GM18858 (cell line): ENCODE data around the gene KRT36.

Experiments
- ATAC-seq: cut with Tn5 transposase; IDR thresholded peaks from one replicate; pipeline ENCODE4 v1.9.1; 2021; ENCODE audit not compliant: unreplicated experiment

Gene KRT36

DNA sequence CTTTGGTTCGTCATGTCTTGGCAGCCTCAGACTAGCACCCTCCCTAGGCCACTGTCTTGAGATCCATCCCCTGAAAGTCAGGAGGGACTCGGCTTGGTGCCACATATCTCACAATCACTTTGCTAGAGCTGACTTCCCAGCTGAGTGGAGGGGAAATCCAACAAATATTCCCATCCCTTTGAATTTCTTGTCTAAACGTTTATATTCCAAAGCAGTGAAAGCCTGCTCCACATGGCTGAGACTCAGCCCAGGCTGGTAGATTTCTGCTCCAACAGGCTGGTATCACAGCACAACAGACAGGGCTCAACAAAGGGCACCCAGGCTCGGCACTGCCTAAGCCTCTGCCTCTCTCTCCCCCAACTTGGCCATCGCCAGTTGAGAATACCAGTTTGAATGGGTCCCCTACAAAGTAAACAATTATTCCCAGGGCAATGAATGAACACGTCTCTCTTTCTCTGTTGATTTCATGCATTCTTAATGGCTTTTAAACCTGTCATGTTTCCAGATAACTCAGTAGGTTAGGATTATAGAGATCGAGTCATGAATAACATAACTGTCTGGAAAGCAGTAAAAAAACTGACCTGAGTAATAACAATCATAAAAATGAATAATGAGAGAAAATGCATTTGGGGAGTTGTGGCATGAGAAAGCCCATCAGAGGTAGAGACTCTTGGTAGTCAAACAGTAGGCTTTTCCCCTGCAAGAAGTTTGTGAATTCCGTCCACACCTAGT is 14.7 kb upstream of the KRT36 start:
- no peak for ATAC-seq

DNA sequence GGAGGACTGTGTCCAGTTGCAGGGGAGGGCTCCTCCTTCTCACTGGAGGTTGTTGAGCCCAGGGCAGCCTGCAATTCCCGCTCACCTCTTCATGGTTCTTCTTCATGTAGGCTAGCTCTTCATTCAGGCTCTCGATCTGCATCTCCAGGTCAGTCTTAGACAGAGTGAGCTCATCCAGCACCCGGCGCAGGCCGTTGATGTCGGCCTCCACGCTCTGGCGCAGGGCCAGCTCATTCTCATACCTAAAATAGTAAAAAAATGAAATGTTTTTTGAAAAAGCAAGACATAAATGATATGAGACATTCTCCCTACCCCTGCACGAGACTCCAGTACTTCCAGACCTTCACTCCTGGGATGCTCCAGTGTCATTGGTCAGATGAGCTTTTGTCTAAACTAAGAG is 13.5 kb upstream of the KRT36 start:
- ATAC-seq, result no peak

DNA sequence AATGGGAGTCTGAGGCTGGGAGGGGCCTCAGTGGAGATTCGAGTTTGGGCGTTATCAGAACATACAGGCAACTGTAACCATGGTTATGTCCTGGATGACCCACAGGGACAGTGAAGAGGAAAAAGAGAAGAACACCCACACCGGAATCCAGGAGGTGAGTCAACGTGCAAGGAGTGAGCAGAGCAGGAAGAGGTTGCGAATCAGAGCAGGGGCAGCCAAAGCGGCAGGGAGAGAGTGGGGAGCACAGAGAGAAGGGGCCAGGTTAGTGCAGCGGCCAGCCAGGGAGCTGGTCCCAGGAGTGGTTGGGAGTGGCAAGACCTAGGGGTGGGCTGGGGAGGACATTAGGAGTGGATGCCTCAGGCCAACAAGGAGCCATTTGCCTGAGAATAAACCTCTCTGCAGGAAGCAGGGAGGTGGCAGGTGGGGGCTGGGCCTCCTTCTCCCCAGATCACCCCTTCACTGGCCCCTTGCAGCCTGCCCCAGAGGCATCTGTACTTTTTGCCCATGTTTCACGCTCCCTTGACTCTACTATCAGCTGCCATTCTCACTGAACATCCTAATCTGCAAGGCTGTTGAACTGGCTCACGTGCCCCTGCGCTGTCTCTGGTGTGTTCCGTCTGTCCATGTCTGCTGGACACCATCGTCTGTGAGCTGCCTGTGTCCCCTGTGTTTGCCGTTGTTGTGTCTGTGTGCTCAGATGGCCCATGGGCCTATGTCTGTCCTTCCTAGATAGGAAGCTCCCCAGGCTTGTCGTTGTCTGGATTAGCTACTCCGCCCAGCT is 10.6 kb upstream of the KRT36 start:
- no peak for ATAC-seq

DNA sequence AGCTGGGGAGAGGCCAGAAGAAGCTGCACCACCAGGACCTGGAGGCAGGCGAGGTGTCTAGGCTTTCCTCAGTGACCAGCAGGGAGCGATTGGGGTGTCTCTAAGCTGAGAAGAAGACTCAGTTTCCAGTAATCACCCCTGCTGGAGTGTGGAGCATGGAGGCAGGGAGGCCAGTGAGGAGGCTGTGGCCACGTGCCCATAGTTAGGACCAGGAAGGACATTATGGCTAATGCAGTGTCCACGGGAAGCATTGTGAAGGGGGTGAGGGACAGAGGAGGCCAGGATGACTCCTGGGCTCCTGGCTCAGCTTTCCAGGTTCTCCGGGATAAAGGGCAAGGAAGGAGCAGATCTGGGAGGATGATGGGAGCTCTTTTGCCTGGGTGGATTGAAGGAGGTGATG is 10.0 kb upstream of the KRT36 start:
- no peak for ATAC-seq

DNA sequence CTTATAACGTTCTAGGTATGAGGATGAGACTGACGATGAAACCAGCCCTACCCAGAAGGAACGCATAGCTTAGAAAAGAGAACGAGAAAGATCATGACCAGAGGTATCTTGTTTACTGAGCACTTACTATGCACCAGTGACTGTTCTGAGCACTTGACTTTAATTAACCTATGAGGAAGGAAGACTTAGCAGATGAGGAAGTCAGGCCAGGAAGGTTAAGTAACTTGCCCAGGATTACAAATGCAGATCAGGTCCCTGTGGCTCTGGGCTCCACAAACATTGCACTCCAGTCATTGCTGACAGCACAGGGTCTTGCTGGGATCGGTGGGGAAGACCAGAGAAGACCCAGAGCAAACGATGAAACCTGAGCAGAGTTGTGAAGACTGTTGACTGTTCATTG is 8.6 kb upstream of the KRT36 start:
- ATAC-seq, result no peak

DNA sequence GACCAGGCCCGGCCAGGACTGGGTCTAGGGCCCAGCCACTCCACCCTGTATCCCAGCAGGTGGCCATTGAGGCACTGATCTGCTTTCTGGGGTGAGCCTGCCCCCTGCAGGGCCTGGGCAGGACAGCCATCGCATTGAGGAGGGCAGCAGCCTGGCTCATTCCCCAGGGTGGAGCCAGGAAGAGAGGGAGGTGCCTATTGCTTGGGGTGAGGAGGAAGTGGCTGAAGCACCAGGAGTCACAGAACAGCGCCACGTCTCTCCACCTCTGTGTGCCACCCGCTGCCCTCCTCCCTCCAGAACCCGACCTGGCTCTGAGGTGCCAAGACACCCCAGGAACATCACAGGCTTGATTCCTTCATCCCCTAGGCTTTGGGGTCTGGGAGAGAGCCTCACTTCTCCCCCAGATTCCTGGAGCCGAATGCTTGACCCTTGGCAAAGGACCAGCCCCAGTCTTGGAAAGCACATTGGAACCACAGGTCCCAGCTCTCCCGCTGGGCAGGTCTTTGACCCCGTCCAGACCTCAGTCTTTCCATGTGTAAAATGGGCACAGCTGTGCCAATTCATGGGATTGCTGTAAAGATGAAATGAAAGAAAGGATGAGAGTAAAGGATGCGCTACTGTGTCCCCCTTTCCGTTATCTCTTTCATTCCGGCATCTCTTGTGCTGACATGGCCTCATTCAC is 7.2 kb upstream of the KRT36 start:
- no peak for ATAC-seq

DNA sequence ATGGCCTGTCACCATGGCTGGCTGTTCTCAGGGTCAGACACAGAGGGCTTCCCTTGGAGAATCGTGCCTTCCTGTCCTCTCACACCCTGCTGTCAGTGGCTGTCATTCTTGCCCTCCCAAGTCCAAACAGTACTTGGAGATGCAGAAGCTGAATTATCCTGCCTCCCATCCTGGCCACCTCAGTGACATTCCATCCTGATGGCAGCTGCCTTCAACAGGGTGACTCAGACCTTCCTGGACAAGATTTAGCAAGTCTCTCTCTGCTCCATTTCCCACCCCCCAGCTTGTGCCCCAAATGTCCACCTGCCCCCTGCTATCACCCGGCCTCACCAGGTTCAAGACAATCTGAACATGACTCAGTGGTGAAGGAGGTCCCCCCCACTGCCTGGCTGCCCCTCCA is 4.8 kb upstream of the KRT36 start:
- ATAC-seq, result no peak

DNA sequence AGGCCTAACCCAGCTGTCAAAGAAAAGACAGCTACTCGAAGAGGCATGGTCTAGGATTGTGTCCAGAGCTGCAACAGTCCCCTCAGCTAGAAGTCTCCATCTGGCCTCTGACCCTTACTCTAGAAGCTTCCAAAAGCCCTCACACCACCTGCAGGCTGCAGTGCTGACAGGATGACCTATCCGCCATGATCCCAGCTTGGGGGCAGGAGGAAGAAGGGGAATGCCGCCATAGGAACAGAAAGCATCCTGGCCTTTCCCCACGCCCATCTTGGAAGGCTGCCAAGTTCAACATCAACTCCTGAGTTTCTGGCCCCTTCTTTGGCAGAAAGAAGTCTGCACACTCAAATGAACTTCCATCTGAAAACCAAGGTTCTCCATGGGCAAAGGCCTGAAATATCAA is 3.1 kb upstream of the KRT36 start:
- no peak for ATAC-seq

DNA sequence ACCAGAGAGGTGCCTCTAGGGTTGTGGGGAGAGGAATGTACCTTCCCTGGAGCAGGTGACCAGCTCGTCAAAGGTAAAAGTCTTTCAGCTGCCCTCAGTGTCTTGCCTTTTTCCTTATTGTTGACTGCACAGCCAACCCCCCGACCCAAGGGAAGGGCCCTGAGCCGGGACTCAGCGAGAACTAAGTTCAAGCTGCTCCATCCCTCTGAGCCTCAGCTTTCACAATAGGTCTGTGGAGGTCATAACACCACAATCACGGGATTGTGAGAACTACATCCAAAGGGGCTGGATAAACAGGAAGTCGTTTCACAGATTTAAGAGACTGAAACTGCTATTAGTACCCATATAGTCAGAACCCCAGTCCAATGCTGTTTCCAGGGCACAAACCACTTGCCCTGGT is 2.6 kb upstream of the KRT36 start:
- ATAC-seq, result no peak

DNA sequence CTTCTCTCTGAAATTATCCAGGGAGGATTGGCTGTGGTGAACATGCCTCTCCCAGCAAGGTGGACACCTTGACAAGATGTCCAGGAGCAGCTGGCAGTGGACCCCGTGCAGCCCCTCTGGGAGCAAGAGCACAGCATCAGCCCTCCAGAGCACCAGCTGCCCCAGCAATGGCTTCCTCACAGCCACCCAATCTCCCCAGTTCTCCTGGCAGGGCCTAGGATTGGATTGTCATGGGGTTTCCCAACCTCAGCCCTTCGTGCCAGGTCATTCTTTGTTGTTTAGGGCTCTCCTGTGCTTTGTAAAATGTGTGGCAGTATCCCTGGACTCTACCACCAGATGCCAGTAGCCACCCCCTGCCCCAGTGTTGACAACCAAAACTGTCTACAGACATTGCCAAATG is 1.8 kb upstream of the KRT36 start:
- ATAC-seq, result no peak

DNA sequence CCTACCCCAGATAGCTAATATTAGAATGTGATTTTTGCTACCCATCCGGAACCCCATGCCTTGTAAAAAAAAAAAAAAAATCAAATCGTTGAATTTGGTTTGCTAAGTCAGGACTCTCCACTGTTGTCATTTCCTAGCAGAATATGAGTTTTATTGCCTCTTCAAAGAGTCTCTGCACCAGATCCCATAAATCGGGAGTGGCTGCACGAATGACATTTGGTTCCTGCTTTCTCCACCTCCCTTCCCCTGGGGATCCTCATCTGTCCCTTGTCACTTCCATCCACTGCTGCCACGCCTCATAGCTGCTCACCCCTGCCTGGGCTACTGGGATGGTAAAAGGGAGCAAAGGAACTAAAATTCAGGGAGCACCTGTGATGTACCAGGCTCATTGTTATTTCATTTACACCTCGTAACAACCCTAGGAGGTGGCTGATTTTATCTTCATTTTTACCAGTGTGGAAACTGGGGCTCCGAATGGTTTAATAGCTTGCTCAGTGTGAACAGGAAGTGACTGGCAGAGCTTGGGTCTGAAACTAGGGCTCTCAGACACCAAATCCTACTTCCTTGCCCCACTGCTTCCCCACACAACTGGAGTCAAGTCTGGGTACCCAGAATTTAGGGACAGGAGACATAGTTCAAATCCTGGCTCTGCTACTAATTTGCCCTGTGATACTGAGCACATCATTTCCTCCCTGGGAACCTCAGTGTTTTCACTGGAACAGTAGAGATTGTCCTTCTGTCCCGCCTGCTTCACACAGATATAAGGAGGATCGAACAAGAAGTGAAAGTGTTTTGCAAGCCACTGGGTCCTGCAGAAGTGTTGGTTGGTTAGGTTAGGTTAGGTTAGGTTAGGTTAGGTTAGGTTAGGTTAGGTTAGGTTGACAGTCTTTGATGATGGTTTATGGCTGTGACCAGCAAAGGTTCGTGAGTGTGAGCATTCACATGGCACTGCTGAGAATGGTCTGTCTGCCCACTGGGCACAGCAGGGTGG is 585 bp upstream of the KRT36 start:
- no peak for ATAC-seq

DNA sequence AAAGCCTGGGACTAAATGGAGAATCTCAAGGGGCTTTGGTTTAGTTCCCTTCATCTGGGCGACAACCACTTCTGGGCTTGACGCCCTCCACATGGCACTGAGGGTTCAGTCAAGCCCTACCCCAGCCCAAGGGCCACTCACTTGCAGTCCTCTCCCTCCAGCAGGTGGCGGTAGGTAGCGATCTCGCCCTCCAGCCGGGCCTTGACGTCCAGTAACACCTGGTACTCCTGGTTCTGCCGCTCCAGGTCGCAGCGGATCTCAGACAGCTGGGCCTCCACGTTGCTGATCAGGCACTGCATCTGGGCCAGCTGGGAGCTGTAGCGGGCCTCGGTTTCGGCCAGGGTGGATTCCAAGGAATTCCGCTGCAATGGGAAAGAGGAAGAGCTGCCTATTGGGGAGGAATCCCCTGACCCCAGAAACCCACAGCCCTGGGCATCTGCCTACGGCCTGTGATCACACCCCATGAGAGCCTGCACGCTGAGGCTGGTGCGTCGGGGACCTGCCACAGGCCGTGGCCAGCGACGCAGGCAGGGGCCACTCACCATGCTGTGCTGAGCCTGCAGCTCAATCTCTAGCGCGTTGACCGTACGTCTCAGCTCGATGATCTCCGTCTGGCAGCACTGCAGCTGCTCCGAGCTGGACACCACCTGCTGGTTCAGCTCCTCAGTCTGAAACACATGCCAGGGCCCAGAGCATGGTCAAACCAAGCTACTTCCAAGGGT is 2.7 kb downstream of the KRT36 start:
- ATAC-seq, result no peak

DNA sequence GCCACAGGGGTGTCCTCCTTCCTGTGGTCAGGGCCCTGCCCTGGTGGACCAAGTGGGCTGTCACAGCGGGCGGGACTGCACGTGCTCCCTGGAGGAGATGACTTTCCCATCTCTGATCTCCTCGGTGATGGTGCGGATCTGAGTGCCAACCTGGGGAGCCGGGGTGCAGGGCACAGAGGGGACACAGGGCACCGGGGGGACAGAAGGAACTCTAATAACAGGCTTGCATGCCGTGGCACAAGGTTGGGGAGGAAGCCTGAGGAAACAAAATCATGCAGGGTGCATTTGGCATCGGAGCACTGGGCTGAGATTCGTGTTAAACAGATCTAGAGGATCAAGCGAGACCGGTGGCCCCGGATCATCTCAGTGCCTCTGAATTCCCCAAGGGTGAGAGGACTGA is 3.4 kb downstream of the KRT36 start:
- ATAC-seq, result no peak

DNA sequence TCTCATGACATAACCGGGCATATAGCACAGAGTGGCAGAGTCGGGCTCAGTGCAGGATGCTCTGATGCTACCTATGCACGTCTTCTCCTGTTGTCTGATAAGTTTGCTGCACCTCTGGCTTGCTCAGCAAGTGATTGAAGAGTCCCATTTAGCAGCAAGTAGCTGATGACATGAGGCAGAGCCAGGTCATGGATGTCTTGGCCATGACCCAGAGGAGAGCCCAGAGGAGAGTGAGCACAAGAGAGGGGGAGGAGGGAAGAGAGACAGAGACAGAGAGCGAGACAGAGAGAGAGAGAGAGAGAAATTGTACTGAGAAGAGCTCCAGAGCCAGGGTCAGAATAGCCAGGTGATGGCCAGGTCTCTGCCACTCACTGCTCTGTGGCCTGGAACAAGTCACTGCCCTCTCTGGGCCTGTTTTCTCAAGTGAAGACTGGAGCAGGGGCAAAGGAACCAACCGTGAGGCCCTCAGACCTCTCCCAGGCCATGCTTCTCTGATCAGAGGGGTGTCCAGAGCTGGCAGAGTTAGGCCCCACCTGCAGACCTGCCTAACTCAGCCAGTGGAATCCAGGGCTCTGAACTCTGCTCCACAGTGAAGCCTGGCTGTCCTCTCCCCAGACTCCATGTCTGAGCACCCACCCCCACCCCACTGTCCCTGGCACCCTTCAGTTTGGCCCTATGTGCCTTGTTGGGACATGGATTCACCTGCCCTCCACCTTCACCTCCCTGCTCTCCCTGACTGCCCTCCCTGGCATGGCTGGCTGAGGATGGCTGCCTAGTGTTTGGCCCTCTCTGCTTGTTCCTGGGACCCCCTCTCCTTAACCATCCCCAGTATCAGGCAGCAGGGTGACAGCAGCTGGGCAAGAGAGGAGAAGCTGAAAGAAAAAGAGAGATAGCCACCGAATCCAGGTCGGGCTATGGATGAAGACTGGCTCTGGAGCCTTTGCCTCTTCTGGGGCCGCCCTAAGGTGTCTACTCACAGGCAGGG is 4.5 kb downstream of the KRT36 start:
- ATAC-seq, result no peak

DNA sequence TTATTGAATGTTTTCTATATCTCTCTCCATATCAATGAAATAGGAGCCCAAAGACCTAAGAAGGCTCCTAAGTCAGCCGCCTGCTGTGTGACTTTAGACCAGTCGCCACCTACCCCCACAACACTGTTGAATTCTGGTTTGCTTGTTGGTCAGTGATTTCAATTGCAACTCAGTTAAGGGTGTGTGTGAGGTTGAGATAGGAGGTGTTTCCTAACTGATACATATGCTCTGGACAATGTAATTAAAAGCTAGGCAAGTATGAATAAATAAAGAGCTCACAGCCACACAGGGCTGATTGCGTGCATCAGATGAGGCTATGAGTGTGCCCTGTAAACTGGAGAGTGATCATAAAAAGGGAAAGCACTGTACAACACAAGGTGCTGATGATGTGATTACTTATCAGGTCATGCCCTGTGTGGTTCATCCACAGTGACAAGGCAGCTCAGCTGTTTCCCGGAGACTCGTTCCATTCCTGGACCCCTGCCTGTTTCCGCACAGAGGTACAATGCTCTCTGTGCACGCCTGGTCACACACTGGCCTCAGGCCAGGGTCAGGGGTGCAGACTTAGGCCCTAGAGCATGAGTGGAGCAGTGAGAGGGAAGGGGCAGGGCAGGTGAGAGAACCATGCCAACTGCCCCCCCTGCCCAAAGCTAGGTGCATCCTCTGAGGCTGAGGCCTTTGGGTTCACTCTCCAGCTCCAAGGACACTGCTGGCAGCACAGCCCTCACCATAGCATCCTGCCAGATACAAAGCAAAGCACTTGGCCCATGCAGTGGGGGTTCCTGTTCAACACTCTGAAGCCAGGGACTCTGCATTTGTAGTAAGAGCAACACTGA is 5.5 kb downstream of the KRT36 start:
- ATAC-seq, result no peak

DNA sequence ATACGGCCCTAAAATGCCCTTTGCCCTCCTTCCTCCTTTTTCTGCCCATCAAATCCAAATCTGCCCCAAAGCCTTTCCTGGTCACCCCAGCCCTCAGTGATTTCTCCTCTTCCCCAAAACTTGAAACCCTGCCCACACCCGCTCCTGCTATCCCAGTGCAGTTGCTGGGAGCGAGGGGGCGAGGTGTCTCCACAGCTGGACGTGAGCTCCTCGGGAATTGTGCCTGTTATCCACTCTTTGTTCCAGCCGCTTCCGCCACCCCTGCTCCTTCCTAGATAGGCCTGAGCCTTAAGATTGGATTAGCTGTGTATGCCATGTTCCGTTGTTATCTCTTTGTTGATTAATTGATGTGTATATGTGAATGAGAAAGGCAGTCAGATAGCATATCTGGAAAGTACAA is 6.2 kb downstream of the KRT36 start:
- ATAC-seq, result no peak

DNA sequence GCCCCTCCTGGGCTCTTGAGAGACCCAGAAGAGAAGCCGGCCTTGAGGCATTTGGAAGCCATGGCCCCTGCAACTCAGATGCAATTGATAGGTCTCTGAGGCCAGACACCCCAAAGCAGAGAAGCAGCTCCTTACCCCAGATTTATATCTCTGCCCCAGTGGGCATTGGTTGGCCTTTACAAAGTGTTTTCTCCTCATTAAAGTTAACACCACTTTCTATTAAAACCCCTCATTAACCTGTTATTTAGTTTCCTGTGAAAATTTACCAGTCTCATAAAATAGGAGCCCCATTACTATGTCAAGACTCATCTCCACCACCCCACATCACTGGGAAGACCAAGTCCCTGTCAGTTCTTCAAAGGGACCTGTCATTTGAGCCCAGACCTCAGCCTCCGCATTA is 8.7 kb downstream of the KRT36 start, which contains the start of gene KRT35:
Gene KRT35, minus strand, starts transcription at position 116 of the 400 bp plus-strand sequence. Its CDS starts 54 bp downstream, at position 62.
- no peak for ATAC-seq

DNA sequence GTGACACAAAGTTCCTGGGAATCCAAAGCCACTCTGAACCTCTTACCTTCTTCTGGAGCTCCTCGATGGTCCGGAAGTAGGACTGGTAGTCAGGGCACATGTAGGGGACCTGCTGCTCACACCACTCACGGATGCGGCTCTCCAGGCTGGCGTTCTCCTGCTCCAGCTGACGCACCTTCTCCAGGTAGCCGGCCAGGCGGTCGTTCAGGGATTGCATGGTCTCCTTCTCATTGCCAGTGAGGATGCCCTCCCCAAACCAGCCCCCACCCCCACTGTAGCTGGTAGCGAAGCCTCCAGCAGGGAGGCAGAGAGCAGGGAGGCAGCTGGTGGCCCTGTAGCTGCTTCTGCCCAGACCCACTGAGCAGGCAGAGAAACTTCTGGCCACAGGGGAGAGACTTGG is 9.1 kb downstream of the KRT36 start:
- no peak for ATAC-seq
